Activated CD8-positive, alpha-beta memory T cell treated with anti-CD3 and anti-CD28 coated beads for 4 hours (primary cell): Measurements from ENCODE around the gene LPO.

Experiments
- DNase-seq, 2 donors: peaks; one replicate each; pipeline ENCODE4 v3.0.0-alpha.2; 2020; ENCODE audit warnings: low read depth in 2 of 2

Gene LPO

DNA sequence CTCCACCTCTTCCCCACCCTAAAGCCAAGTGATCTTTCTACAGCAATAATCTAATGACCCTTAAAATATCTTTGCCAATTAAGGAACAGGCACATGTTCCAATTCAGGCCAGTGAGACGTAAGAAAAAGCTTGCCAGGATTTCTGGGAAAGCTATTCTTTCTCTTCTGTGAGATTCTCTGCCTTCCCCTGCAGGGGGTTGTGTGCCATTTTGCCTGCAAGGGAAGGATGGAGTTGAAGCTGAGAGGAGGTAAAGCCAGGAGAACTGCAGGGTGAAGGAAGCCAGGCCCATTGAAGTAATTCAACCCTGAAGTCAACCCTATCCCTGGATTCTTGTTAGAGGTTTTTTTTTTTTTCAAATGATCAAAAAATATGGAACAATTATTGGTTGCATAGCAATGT is 9.0 kb upstream of the LPO start:
- DNase-seq = no peak

DNA sequence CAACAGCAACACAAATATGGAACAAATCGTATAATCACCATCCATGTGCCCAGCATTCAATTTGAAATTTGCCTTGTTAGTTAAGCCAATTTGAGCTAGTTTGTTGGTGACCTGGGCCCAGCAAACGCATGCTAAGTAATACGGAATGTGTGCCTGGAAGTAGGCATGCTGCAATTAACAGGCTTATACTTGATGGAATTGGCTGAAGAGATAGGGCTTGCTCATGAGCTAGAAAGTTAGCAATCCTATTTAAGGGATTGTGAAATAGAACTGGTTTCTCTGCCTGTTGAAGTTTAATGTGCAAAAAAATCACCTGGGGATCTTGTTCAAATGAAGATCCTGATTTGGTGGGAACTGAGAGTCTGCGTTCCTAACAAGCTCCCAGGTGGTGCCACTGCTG is 8.5 kb upstream of the LPO start:
- DNase-seq = no peak

DNA sequence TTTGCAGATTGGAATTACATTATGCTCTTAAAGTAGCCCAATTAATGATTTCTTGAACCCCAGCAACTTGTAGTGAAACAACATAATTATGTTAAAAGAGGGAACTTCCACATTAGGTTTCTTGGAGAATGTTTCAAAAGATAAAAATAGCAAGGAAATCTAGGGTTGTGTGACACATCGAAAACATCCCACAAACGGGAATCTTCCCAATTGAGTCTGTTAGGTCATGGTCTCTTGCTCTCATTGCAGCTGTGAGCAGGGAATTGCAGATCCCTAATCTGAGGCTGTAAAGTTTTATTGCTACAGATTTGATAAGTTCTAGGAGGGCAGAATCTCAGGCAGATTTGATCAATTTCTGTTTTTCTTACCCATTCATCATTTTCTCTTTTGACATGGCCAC is 6.7 kb upstream of the LPO start:
- no peak for DNase-seq

DNA sequence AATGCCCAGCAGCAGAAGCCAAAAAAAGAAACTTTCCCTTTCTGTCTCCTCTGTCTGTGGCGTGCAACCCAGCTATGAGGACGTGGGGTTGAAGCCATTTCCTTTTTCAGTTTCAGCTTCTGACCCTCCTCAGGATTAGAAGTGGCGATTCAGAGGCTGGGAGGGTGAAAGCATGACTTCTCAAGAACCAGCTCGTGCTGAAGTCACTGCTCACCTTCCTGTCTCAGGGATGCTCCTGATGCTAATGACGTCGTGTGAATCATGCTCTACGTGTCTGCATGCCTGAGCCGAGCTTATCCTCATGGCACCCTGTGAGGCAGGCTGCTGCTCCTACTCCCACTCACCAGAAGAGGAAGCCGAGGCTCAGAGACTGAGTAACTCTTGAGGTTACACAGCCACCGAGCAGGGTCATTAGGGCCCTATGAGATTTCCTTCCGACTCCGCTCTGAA is 5.7 kb upstream of the LPO start:
- no peak for DNase-seq

DNA sequence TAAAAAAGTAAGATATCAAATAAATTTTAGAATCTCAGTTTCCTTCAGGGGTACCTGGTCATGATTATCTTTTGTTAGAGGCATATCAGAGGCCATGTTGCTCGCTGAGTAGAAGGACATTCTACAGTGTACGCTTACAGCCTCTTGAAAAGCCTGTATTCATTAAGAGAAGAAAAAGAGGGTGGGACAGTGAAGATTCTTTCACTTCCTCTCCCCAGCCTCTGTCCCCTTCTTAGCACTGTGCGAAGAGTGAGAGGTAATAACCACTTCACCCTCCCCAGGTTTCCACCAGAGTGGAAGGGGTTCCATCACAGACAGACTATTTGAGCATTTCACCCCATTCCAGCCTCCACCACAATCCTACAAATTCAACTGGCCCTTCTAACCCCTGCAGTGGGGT is 4.8 kb upstream of the LPO start:
- no peak for DNase-seq

DNA sequence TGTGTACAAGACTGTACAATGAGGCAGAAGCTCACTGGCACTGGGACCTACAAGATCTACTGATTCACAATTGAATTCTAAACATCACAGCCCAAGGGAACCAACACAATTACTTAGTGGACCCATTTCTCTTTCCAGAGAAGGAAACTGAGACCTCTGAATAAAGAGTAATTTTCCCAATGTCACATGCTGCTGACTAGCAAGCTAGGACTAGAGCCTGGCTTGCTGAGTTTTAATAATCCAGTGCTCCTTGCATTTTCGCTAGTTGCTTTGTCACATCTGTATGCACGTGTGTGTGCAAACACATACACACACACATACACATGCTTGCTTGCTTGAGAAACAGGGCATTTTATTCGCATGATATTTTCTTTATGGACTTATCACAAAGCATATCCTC is 3.9 kb upstream of the LPO start:
- no peak for DNase-seq

DNA sequence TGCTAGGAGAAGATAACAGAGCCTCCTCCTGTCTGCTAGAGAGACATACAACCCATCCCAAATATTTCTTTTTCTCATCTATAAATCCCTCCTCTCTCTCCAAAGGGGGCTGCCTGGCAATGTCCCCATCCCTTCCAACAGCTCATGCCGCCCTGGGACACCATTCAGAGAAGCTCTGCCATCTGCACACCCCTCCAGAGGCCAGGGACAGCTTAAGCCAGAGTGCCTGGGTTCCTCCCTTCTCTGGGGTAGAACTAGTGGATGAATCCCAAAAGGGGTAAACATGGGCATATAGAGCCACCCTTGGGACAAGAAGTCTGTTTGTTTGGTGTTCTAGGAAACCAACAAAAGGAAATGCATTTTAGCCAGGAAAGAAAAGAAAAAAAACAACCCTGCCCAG is 2.6 kb upstream of the LPO start:
- no peak for DNase-seq

DNA sequence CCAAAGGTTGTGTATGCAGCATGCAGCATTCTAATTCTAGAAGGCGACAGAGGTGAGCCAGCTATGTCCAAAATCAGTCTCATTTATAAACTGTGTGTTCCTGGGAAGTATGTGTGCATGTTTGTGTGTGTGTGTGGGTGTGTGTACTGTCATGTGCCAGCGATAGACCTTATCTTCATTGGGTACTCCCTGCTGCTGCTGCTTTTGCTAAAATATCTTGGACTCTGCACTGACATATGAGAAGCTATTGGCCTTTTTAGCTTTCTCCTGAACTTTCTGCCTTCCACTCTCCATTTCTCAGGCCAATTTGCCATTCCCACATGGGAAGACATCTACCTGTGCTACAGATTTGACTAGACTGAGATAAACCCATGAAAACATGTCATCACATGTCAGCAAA is 2.0 kb upstream of the LPO start:
- no peak for DNase-seq

DNA sequence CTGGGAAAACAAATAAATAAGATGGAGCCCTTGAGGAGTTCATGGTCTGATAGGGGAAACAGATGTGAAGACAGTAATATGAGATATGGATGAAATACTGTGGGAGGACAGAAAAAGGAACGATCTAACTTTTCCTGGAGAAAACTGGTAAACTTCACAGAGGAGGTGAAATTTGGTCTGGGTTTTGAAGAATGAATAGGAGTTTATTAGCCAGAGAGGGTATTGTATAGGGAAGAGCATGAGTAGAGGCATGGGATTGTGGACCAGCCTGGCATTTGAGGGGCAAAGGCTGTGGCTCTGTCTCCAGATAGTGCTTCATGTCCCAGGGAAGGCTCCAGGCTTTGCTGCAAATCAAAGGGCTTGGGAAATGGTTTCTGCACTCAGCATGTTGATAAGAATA is 1.6 kb downstream of the LPO start:
- DNase-seq = no peak

DNA sequence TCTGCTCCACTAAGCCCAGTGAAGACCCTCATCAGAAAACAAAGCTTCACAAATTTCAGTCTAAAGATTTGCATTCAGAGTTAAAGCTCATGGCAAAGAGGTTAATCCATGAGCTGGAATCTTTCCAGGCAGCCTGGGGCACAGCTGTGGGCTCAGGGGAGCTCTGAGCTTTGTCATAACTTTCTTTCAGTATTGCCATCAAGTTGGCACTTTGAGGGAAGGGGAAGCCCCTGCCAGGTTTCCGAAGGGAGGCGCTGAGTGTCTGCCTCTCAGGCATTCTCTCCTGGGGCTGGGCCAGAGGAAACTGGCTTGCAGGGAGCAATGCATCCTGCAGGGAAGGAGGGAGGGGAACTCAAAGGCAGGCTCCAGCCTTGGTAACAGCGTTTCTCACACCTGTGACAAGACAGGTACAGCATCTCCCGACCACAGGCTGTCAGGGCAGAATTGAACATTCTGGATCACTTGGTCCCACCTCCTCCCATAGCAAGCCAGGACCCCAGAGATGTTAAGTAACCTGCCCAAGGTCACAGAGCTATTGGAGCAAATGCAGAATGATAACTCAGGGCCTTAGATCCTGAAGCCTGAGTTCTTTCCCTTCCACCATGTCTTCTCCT is 3.9 kb downstream of the LPO start:
- DNase-seq = no peak

DNA sequence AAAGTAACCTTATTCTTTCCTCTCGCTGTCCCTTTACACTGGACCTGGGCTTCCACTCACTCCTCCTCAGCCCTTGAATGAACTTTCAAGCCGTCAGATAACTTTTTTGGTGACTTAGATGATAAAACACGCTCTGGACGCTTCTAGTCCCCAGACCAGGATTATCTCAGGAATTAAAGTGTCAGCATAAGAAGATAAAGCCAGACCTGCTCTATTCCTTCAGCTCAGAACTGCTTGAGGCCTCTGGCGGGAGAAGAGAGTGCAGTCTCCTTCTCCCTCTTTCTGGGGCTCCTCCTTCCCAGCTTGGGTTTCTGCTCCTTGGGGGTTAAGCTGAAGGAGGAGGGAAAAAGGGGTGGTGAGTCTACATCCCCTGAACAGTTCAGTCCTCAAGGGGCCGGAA is 6.6 kb downstream of the LPO start:
- no peak for DNase-seq

DNA sequence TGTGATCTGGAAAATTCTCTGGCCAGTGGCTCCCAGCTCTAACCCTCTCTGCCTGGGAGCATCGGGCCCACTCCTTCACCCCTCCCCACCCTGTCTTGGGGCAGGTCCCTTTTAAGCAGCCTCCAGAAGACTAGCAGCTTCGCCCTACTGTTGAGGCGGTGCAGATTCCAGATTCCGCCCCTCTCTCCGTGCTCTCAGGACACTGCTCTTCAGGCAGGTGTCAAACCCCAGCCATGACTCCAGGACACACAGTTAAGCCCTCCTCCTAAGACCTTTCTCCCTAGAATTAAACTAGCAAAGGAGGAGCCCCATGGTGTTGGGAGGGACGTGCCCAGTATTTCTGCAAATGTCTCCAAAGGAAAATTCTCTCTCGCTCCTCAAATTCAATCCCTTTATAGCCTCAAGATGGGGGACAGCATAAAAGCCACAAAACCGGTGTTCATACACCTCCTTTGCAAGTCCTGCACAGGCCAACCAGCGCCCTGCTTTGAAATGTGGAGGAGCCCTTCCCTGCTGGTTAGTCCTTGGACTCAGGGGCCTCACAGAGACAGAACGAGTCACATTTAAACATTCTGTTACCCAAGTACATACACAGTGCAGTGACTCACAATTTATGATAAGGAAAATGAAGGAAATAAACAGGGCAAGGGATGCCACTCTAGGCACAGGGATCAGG is 7.2 kb downstream of the LPO start:
- DNase-seq = no peak

DNA sequence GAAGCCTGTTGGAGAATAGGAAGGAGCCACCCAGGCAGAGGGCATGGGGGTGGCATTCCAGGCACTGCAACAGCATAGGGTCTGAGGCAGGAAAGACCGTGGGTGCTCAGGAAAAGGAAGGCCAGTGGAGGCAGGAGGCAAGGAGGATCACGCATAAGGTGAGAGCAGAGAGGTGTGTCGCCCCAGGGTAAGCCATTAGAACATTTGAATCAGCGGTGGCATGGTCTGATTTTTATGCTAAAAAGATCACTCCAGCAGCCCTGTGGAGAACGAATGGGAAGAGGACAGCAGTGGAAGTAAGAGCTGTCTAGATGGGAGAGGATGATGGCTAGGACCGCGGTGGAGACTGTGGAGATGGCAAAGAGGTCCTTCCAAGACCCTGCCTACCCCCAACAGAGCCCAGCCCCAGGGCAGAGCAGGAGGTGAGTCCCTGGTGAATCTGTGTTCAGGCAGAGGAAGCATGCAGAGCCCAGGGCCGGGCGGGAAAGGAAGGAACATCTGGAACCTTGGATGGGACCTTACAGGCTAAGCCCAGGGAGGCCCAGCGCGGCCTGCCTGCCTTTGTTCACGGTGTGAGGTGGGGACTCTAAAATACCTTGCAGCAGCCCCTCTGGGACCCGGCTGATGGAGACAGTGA is 7.8 kb downstream of the LPO start:
- no peak for DNase-seq

DNA sequence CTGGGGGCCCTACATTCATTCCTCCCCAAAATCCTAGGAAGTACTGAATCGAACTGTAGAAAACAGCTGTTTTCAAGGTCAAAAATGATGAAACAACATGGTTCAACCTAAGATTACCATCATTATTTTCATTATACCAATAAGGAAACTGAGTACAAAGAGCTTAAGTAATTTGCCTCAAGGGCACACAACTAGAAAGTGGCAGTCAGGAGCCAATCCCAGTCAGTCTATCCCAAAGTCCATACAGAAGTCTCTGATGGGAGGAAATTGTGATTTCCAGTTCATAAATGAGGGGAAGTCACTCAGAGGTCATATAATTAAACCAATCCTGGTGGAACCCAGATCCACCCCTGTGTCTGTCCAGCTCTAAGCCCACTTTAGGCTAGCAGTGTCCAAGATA is 8.4 kb downstream of the LPO start:
- no peak for DNase-seq

DNA sequence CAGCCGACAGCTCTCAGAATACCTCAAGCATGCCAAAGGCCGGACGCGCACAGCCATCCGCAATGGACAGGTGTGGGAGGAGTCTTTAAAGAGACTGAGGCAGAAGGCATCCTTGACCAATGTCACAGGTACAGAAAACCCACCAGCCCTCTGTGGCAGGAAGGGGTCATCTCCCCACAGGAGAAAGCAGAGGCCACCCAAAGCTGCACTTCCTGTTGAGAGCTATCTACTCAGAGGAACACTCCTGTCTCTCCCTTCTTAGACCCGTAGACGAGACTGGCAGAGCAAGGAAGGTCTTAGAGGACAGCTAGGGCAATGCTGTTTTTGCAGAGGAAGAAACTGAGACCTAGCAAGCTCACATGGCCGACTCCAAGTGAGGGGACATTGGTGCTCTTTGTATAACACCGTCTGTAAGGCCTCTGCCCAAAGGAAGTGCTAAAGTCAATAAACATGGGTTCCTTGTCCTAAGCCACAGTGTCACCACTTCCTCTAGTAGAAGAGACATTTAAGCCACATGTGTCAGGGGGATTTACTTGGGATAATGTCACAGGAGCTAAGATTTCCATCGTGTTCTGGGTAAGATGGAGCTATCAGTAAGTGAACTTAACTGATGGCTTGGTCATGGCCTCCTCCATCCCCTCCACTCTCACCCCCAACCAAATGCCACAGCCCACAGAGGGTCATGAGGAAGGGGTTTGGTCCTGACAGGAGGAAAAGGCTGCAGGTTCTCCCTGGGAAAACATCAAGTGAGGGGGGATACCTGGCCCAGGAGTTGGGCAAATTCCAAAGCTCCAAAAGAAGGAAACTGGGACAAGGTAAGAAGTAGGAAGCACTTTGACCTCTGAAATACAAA is 9.4 kb downstream of the LPO start:
- DNase-seq = no peak

DNA sequence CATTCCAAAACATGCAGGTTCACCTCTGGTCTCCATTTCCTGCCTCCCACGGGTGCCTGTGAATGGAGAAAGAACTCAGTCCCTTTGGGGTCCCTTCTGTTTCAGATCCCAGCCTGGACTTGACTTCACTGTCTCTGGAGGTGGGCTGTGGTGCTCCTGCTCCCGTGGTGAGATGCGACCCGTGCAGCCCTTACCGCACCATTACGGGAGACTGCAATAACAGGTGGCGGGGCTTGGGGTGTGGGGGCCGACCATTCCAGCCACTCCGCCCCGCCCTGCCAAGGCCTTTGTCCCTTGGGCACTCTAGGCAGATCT is 10.5 kb downstream of the LPO start:
- no peak for DNase-seq

DNA sequence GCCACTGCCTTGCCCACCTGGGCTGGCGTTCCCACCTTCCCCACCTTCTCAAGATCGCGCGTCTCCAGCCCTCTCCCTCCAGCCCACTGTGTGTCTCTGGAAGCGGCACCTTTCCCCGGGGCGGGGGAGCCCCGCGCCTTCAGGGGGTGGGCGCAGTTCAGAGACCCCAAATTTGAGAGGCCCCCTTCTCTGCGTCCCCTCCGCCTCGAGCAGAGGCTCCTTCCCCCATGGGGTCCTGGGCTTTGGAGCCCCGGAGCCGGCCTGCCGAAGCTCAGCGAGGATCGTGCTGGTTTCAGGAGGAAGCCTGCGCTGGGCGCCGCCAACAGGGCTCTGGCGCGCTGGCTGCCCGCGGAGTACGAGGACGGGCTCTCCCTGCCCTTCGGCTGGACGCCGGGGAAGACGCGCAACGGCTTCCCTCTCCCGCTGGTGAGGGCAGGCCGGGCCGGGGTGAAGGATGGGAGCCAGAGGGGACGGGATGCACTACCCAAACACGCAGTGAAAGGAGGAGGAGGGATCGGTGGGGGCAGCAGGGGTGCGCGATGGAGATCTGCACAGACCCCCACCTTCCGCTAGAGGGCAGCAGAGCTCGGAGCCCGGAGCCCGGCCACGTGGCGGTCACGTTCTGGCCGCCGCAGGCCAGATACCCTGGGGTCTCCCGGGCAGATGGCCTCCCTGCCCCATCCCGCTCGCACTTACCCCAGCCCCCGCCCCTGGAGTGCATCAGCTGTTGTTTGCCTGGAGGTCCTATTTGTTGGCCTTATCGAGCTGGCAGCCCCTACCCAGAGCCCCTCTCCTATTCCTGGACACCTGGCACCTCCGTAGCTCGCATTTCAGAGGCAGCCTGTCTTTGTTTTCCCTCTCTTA is 11.1 kb downstream of the LPO start:
- DNase-seq = peak; percentile 48 to 62

DNA sequence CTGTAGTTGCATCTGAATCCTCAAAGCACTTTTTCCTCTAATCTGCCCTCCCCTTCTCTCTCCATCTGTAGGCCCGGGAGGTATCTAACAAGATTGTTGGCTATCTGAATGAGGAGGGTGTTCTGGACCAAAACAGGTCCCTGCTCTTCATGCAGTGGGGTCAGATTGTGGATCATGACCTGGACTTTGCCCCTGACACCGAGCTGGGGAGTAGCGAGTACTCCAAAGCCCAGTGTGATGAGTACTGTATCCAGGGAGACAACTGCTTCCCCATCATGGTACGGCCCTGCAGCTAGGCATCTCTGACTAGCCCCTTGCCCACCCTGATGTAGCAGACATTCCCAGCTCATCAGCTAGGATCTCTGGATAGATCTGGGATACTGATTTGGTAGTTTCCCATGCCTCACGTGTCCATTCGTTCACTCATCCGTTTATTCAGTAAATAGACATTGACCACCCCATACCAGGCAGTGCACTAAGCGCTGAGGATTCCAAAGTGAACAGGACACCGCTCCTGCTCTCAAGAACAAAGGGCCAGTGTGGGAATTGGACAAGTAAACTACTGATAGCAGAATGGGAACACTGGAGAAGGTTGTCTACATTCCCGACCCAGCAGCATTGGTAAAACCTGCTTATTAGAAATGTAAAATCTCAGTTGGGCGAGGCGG is 12.1 kb downstream of the LPO start:
- DNase-seq = no peak

DNA sequence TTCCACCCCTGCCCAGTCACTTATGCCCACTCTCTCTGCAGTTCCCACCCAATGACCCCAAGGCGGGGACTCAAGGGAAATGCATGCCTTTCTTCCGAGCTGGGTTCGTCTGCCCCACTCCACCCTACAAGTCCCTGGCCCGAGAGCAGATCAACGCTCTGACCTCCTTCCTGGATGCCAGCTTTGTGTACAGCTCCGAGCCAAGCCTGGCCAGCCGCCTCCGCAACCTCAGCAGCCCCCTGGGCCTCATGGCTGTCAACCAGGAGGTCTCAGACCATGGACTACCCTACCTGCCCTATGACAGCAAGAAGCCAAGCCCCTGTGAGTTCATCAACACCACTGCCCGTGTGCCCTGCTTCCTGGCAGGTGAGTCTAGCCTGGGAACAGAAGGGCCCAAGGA is 13.8 kb downstream of the LPO start:
- DNase-seq = no peak

DNA sequence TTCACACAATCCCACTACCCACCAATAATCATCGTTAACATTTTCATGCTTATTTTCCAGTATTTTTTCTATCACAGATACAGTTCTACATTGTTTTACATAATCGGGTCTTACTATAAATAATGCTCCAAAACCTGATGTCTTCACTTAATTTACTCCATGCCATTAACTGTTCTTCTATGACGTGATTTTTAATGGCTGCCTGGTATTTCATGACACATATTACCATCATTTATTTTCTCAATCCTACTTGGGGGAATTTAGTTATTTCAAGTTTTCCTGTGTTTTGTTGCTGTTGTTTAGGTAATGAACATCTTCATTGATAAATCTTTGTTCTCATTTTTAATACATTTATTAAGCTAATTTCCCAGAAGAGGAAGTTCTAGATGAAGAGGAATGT is 14.7 kb downstream of the LPO start:
- no peak for DNase-seq

DNA sequence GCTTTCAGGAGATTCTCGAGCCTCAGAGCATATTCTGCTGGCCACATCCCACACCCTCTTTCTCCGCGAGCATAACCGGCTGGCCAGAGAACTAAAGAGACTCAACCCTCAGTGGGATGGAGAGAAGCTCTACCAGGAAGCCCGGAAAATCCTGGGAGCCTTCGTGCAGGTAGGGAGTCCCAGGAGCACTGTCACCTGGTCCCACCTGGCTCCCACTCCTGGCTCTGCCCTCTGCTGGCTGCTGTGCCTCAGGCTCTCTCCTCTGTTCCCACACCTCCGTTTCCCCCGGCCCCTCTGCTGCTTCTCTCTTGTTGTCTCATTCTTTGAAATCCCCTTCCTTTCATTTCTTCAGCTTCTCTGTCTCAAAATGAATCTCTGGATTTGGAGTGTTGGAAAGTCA is 16.4 kb downstream of the LPO start:
- DNase-seq = no peak
